HG03432 (cell line): Measurements from ENCODE around the gene TCF20.
A peak's percentile ranks its signal among the peaks of the same experiment; 100 is the strongest.

Experiments
- ATAC-seq: cut with Tn5 transposase; IDR thresholded peaks from one replicate; pipeline ENCODE4 v1.9.1; 2021; ENCODE audit warnings: mild to moderate bottlenecking, moderate library complexity; ENCODE audit not compliant: unreplicated experiment

TCF20 gene

DNA sequence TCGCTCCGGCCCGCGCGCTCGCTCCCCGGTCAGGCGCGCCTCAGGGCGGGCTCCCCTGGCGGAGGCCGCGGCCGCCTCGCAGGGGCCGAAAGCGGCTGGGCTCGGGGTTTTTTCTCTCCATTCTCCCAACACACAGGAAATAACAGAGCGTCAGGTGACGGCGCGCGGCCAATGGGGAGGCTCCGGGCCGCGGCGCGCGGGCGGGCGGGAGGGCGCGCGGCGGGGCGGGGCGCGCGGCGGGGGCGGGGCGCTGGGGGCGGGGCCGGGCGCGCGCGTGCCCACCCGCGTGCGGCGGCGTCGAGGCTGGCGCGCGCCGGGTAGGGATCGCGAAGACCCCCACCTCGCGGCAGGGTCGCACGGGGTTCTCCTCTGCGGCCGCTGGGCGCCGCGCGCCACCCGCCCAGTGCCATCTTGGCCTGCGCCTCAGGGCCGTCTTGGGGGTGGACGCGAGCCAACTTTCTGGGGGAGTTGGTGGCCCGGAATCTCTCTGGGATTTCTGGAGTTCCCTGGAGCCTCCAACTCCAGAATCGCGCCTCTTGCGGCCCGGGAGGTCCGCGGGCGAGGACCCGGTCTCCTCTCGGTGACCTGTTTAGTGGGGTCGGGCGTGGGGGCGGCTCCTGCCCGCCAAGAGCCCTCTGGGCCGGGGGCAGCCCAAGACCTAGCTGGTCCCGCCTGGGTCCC, at the start of gene TCF20:
TSS of gene TCF20 (minus strand) at position 144 of the 681 bp plus-strand sequence. CDS start 55,348 bp downstream, outside the sequence.
- ATAC-seq = peak; percentile 65

DNA sequence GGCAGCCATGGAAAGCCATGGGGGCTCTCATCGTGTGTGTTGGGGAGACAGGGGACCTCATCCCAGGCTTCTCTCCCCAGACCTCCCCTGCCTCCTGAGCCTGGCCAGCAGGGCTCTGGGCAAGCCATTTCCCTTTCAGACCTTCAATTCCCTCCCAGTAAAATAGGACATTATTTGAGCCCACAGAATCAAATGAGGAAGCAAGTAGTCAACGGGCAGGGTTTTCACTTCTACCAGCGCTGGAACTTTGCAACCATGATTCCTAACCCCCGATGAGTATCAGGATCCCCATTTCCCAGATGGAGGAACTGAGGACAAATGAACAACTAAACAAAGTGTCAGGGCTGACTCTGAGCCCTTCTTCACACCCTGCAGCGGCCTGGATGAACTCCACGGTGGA, 48.9 kb upstream of the TCF20 start:
- no peak for ATAC-seq

DNA sequence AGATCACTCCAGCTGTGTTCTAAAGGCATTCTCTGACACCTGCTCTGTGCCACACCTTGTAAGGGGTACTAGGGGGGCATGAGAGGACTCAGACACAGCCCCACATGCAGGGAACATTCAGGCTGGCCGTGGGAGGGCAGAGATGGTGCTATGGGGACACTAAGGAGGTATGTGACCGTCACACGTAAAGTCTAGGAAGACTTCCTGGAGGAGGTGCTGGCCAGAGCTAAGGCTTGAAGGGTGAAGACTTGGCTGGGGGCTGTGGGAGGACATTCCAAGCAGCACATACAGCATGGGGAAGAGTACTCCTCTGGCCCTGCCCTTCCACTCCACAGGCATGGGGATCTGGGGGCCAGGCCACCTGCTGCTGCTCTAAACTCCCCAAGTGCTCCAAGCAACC, 48.5 kb upstream of the TCF20 start:
- no peak for ATAC-seq

DNA sequence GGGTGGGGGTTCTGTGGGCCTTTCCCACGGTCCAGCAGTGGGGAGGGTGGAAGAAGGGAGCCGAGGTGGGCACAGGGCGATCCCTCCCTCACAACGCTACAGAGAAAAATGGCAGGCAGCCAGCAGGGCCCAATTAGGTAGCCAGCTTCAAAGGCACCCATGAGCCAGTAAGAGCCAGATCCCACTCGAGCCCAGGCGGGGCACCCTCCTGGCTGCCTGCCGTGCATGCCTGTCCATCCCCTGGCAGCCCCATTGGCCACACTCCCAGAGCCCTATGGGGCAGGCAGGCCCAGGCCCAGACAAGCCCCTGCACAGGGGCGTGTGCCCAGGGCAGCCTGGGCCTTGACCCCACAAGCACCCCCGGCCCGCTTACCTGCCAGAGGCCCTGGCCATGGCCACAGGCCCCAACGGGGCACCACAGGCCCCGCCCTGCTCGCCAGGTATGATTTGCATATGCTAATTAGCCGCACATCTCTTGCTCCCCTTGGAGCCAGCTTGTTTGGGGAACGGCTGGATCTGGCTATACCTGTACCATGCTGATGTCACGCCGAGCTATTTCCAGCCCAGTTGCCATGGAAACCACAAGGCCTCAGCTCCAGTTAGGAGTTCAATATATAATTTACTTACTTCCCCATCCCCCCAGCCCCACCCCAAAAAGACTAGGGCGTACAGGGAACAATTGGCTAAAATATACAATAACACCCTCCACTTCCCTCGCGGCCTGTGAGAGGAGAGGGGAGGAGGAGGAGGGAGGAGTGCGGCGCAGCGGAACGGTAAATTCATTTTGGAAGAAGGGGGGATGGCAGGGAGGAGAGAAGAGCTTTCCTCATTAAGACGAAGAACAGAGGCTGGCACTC, 47.5 kb upstream of the TCF20 start:
- ATAC-seq = no peak

DNA sequence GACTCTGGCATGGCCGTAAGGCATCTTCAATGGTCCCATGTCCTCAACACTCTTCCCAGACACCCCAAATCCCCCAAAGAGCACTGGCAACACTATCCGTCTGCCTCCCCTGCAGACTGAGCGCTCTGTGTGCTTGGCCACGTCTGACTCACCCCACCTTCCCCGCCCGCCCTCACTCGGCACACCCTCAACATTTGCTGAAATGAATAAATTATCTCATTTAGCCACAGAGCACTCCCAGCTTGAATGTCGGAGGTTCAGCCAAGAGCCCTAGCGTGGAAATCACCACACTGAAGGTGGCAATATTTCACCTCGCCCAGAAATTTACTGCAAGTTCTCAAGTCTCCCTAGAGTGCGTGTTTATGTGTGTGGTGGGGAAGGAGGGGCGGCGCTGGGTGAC, 46.6 kb upstream of the TCF20 start:
- no peak for ATAC-seq

DNA sequence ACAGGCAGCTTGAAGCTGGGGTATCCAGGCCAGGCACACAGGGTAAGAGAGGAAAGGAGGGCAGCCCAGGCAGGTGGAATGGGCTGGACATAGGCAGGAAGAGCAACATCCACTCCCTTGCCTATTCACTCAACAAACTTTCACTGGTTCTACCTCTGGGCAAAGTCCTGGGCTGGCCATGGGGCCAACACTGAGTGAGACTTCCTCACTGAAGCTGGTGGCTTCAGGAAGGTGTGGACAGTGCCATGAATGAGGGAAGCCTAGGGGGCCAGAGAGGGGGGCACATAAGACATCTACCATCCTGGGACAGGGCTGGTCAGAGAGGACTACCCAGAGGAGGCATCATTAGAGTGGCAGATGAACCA, 44.9 kb upstream of the TCF20 start:
- ATAC-seq = no peak

DNA sequence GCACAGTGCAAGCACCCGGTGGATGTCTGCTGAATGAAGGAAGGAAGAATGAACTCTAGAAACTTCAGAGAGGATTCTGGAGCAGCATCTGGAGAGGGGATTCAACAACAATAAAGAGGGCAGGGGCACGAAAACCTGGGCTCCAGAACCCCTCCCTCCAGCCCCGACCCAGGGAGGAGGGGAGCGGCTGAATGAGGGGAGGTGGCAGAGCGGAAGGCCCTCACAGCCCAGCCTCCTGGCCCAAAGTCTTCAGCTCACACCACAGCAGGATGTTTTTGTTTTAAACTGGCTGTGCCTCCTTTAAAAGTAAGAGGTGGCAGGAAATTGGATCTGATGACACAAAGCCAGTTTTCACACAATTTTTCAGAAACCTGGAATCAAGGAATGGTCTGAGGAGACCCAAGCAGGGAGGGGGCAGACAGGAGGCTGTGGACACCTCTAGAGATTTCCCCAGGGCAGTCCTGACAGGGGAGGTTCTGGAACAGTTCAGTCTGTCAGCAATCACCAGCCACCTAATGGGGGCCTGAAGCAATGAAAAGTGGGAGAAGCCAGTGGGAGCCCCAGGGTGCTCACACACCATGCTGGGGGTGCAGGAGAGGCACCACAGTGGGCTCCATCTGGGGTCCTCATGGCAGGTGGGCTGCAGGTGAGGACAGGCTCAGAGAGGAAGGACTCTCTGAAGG, 44.4 kb upstream of the TCF20 start:
- no peak for ATAC-seq

DNA sequence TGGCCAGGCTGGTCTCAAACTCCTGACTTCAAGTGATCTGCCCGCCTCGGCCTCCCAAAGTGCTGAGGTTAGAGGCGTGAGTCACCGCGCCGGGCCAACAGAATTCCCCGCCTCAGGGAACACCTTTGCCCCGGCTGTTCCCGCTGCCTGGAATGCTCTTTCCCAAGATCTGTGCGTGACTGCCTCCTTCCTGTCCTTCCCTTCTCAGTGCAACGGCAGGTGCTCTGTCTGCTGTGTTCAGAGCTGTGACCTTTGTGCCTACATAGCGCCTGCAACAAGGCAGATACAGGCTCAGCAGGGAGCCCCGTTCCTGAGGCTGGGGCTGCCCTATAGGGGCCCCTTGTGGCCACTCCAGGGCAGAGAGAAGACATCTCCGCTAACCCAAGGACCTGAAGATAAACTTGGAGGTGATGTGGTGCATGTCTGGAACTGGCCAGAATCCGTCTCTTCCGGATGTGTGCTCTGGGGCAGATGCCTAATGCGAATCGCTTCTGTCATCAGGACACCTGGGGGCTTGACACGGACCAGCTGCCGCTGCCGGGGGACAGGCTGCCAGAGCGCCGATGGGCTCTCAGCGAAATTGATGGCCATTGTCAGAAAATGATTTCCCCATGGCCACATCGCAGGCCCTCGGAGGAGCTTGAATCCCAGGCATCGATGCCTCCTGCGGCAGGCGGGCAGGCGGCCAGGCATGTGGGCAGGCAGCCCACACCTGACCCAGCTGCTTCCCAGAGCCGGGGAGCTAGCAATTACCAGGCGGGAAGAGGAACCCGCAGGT, 43.5 kb upstream of the TCF20 start:
- no peak for ATAC-seq

DNA sequence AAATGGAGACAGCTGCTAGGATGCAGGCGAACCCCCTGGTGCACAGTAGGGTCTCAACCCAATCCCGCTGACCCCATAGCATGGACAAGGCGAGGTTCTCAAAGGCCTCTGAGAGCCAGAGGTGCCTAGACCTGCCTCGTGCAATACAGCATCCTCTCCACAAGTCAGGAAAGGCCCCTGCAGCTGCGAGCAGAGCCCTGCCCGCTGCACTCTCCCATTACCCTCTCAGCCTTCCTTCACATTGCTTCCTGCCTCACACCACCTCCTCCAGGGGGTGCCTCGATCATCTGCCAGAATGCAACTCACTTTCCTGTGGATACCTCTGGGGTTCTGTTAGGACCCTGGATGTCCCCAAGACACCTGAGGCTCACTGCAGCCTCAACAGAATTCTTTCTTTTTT, 42.8 kb upstream of the TCF20 start:
- no peak for ATAC-seq

DNA sequence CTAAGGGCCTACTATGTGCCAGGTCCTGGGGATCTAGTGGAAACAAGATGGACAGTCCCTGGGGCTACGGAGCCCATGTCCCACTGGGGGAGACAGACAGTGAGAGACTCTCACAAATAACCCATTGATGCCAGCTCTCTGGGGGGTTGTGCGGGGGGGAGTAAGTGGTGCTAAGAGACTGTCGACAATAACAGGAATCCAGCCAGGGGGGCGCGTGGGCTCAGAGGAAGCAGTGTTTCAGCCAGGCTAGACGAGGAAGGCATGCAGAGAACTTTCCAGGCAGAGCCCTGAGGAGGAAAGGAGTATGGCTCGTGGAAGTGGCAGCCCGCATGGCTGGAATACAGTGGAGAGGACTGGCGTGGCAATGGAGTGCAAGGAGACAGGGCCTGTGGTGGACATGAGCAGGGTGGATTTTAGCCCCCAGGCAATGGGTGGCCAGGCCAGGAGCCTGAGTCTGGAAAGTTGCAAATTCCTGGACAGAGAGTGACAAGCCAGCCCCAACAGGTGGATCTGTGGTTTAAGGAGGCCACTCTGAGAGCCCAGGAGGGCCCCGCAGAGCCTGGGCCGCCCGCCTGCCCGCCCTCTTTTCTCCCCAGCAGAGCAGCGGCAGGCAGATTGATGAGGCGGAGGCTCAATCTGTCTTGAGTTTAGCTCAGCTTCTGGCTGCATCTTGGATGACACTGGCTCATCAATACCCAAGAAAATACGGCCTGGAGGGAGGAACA, 40.0 kb upstream of the TCF20 start:
- no peak for ATAC-seq

DNA sequence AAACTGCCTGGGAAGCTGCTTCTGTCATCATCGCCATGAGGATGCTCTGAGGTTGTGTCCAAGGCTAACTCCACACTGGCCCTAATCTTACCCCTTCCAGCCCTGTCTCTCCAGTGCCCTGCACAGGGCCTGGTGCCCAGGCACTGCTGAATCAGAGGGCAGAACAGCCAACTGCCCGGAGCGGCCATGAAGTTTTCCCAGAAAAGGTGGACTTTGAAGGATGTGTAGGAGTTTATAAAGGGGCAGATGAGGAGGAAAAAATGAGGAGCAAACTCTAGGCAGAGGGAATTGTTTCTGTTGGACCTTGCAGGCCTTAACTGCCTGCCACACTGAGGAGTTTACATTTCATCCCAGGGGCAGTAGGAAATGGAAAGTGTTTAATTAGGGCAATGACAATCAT, 39.4 kb upstream of the TCF20 start:
- ATAC-seq = no peak

DNA sequence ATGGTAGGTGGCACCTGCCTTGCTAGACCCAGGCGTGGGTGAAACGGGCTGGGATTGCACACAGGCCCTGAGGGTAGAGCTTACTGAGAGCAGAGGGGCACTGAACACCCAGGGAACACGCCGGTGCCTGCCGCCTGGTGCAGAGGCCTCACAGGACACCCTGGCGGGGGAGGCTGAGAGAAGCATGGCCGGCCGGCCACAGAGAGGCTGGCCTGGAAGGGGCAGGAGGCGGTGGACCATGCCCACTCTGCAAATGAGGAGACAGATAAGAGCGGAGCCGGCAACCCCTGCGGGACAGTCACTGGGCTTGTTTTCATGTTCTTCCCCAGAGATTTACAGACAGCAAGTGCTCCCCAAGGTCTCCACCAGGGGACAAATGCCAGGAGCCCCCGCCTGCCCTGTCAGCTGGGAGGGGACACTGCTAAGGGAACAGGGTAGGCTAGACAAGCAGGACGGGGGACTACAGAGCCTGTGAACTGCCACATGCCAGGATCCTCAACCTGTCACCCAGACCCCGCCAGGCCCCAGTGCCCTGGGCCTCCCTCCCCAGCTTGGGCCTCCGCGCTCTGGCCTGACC, 38.5 kb upstream of the TCF20 start:
- no peak for ATAC-seq

DNA sequence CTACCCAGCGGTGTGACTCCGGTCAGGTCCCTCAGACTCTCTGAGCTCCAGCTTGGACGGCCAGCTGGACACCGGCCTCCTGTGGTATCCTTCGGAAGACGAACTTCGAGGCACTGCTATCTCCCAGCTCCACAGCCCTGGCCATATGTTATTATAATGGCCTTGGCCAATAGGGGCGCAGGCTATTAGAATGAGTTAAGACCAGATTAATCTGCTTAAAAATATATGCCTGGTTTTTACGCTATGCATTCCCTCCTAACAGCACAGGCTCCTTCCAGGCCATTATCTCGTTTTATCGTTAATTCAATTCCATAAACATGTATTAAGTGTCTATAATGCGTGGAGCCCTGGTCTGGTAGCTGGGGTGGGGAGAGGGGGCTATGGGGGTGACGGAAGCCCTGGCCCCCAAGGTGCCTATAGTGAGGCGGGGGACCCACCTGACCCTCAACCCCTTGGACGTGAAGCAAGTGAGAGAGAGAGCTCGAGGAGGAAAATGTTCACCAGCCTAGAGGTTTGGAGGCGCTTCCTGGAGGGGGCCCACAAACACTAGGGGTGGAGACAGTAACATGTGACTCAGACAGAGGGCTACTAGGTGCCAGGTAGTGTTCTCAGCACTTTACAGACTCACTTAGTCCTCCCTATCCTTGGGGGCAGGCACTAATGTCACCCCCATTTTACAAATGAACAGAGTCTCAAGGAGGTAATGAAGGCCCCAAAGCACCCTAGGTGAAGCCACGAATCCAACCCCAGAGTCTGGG, 37.5 kb upstream of the TCF20 start:
- no peak for ATAC-seq

DNA sequence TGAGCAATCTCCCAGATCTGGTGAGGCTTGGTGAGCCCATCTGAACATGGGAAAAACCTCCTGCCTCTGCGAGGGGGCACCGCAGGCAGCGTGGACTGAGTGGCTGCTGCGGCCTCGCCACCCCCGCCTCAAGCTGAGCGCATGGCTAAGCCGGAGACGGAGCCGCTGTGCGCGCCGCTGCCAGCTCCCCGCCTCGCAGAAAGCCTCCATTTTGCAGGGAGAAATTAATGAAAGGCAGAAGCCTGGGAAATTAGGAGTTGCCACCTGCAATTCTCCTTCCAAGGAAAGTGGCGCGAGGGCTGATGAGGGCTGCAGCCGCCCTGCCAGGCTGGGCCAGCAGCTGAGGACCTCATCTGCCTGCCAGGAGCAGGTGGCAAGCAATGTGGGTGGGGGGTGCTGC, 35.6 kb upstream of the TCF20 start:
- no peak for ATAC-seq

DNA sequence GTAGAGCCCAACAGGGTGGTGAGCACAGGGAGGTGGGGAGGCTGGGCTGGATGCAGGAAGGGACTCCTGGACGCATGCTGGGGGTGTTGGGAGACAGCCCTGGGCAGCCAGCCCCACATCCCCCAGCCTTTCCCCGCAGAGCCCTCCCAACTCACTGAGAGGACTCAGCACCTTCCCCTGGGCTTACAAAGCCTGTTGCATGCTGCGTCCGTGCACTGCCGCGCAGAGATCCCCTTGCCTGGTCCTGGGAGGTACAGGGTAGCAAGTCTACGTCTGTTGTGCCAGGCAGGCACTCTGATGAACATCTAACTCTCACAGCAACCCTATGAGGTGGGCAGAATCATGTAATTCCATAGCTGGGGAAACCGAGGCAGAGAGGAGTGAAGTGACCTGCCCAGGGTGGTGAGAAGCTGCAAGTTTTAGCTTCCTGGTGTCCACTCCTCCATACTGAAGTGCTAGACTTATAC, 33.9 kb upstream of the TCF20 start:
- no peak for ATAC-seq

DNA sequence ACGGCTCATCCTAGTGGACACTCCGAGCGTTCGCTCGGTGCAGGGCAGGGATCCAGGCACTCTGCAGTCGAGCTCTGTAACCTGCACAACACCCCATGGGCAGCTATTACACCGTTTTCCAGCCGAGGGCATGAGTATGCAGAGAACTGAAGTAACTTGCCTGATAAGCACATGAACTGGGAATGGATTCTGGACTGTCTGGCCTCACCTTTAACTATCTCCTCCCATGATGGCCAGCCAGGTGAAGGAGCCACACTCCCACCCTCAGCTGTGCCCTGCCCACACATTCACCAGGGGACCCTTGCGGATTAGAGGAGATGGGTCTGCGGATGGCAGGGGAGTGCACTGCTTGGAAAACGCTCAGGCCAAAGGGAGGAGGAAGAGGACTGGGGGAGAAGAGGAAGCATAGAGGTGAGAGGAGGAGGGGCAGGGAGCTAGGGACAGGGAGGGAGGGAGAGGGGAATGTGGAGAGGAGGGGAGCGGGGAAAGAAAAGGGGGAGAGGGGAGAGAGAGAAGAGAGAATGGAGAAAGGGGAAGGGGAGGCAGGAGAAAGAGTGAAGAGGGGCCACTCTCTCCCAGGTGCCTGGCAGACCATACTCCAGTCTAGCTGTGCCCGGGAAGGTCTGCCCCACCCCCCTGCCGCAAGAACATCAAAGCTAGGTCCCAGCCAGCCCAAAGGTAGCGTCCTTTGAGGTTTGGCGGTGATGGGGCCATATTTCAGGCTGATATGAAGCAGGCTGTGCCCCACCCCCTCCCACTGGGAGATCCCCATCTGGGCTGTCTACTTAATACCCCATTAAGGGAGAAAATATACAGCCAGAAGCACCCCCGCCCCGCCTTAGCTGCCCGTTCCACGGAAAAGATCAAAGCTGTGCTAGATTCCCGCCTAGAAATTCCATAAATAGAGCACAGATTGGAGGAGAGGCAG, 33.2 kb upstream of the TCF20 start:
- ATAC-seq = no peak

DNA sequence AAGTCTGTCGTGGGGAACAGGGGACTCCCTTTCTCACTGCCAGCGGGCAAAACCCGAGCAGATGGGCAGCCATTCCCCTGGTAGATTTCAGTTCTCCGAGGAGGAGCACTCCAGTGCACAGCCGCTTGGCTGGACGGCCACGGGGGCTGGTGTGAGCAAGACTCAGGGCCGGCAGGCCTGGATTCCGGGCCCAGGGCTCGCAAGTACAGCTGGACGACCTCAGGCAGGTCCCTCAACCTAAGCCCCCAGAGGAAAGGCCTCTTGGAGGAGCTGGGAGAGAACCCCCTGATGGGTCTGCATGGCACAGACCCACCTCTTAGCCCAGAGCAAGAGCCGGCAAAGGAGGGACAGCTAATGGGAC, 31.3 kb upstream of the TCF20 start:
- ATAC-seq = no peak

DNA sequence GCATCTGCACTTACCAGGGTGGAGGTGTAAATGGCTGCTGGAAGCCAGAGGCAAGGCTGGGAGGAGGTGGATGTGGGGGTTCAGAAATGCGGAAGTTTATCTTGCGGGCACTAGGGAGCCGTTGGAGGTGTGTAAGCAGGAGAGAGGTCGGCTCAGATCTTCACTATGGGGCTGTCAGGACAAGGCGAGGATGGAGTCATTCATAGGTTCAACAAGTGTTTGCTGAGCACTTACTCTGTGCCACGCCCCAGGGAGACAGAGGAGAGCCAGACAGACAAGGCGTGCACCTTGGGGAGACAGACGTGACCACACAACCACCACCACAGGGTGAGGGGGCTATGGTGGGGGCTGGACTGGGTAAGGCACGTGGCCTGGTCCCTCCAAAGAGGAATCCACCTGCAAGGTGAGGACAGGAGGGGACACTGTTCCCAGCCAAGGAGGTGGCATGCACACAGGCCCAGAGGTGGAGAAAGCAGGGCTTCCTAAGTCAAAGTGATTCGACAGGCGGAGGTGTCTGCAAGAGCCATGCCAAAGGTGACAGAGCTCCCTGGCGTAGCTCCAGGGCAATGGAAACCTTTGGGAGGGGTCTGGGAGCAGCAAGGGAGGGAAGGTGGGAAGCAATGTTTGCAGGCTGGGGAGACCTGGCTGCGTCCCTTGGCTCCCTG, 30.8 kb upstream of the TCF20 start:
- no peak for ATAC-seq
